ENCODE results near the gene BEGAIN. TPM values are rescaled to one million over a fixed set of nuclear protein-coding genes. Genes with fewer than 3 reads are reported as not detected.
A peak's percentile ranks its signal among the peaks of the same experiment; 100 is the strongest.

The BEGAIN gene
- total and polyA plus RNA-seq, 2 of the 8 experiments (the other 6 are each of a cell fraction or from before 2014, with no cell fraction given) = 2.9 to 3.0 TPM

GRCh38 chr14:100617410-100618317, 30.4 kb upstream of the BEGAIN start:
- Histone ChIP-seq H2BK5ac (ENCODE audit: low read depth, low read length) (no peak overlapping the region), H3K4me2 (ENCODE audit: insufficient read depth in 1 of 2, low read depth in 2 of 2, low read length in 2 of 2) (no peak overlapping the region), H2BK120ac (replicated peaks; ENCODE audit: low read depth, low read length) (no peak overlapping the region), H3K27me3 (replicated peaks in 1 of 4; ENCODE audit: control insufficient read depth in 3 of 4, extremely low read depth in 1 of 4, insufficient read depth in 3 of 4, low read length in 3 of 4) (peaks cover 0 to 6% (median 0%) of the 10 kb centered on the region in 4 experiments; a peak in 2 of 7 replicates), H2BK20ac (ENCODE audit: low read length) (no peak overlapping the region), H4K5ac (ENCODE audit: insufficient read length, low read depth, low read length) (no peak overlapping the region), H4K91ac (replicated peaks; ENCODE audit: insufficient read length, low read length) (no peak overlapping the region), H3K4me3 (ENCODE audit: extremely low read depth in 1 of 4, insufficient read depth in 2 of 4, low read depth in 3 of 4, low read length in 4 of 4) (no peak overlapping the region), H2BK12ac (ENCODE audit: low read depth, low read length) (no peak overlapping the region), H3K23ac (ENCODE audit: insufficient read length) (no peak overlapping the region), H2BK15ac (ENCODE audit: low read length) (no peak overlapping the region), H3K23me2 (ENCODE audit: low read depth, low read length) (peaks cover 2% of the 10 kb centered on the region; the same call in 1 of the 2 replicates), H3K27ac (ENCODE audit: low read depth, low read length) (no peak overlapping the region), H2AFZ (ENCODE audit: low read length) (no peak overlapping the region; the same call in 1 of the 2 replicates), H2AK5ac (ENCODE audit: low read depth, low read length) (no peak overlapping the region), H3K4ac (replicated peaks; ENCODE audit: insufficient read length, low read depth, low read length) (no peak overlapping the region), H3K56ac (replicated peaks; ENCODE audit: insufficient read length, low read depth, low read length) (no peak overlapping the region), H4K8ac (ENCODE audit: extremely low read depth, insufficient read depth, low read length) (no peak overlapping the region), H3K79me1 (ENCODE audit: low read depth, low read length) (no peaks in the 10 kb centered on the region), H3K9ac (replicated peaks in 1 of 4; ENCODE audit: extremely low read depth in 1 of 4, low read depth in 3 of 4, low read length in 3 of 4) (no peak overlapping the region), H3K4me1 (replicated peaks in 1 of 4; ENCODE audit: control insufficient read depth in 3 of 4, insufficient read depth in 4 of 4, low read length in 3 of 4) (no peaks in the 10 kb centered on the region; a peak in 1 of 7 replicates), H4K20me1 (replicated peaks in 1 of 2; ENCODE audit: control insufficient read depth in 1 of 2, insufficient read depth in 2 of 2, low read length in 2 of 2) (no peaks in the 10 kb centered on the region), H3K14ac (ENCODE audit: insufficient read length) (no peak overlapping the region), H3K79me2 (ENCODE audit: control insufficient read depth in 1 of 2, insufficient read depth in 2 of 2, low read length in 2 of 2) (no peaks in the 10 kb centered on the region), H3K36me3 (ENCODE audit: control insufficient read depth in 2 of 4, insufficient read depth in 4 of 4, low read length in 3 of 4) (no peaks in the 10 kb centered on the region), H3K9me3 (ENCODE audit: insufficient read depth in 2 of 2, low read depth in 1 of 2, low read length in 1 of 2) (no peaks in the 10 kb centered on the region), H3K18ac (ENCODE audit: extremely low read depth, low read length) (peak overlapping the region; percentile 32; the same call in 1 of the 2 replicates)
- TF ChIP-seq TAF7 (optimal IDR thresholded peaks at IDR 0.05; ENCODE audit: borderline replicate concordance, low read depth, low read length) = no peak
- TF ChIP-seq JUND (IDR thresholded peaks at IDR 0.05; ENCODE audit: low read length) = peak; percentile 52; the same call in 1 of the 2 replicates
- ChIA-PET CTCF (ENCODE audit: partially characterized antibody) (interaction anchor here (0.6 to 4.0 kb wide), 10 partner anchors 16 to 850 kb away, joined by 3 to 24 read pairs (median 4); no protein-coding TSS in a partner anchor), POLR2A (ENCODE audit: partially characterized antibody) (interaction anchor here (2.1 kb wide), 1 partner anchor 13 kb away, joined by 5 read pairs; no protein-coding TSS in a partner anchor)
- WGBS, 2 experiments (ENCODE audit: extremely low coverage in 1 of 2, insufficient coverage in 1 of 2, insufficient read length in 1 of 2, insufficient replicate concordance in 2 of 2, low coverage in 1 of 2, low lambda C conversion rate in 2 of 2, missing lambda C conversion rate in 1 of 2) = 81% methylated on average over 20 of the region's 20 CpGs; no CpG with 5 or more reads in 1 of the 2 experiments
- DNase-seq (ENCODE audit: low read depth in 1 of 2, low spot score in 2 of 2) (no peak), FAIRE-seq (no peak)

Measured in H1 (cell line).